GM12874 (cell line): ENCODE data around the gene CRTAC1.

Experiments
- TF ChIP-seq, protein P1 (sequence below): IDR thresholded peaks from 2 replicates; pipeline ENCODE4 v1.5.1; 2011; ENCODE audit warnings: low read depth, mild to moderate bottlenecking, control low read depth, low read length, moderate library complexity; ENCODE audit not compliant: insufficient read depth

CRTAC1 gene

DNA sequence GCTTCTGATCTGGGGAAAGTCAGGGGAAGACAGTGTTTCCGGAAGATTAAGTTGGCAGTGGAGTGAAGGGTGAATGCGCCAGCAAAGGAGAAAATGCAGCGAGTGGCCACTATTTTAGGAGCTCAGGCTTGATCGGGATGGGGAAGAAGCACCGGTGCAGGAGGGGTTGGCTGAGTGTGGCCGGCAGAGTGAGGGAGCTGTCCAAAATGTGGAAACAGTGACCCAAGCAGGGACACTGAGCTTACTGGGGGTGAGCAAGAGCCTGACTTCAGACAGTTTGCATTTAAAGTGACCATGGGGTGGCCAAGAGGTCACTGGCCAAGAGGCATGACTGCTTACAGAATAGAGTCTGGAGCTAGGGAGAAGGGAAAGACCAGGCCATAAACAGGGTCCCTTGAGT lies 101.5 kb downstream of the CRTAC1 start:
- TF ChIP-seq, protein P1, sequence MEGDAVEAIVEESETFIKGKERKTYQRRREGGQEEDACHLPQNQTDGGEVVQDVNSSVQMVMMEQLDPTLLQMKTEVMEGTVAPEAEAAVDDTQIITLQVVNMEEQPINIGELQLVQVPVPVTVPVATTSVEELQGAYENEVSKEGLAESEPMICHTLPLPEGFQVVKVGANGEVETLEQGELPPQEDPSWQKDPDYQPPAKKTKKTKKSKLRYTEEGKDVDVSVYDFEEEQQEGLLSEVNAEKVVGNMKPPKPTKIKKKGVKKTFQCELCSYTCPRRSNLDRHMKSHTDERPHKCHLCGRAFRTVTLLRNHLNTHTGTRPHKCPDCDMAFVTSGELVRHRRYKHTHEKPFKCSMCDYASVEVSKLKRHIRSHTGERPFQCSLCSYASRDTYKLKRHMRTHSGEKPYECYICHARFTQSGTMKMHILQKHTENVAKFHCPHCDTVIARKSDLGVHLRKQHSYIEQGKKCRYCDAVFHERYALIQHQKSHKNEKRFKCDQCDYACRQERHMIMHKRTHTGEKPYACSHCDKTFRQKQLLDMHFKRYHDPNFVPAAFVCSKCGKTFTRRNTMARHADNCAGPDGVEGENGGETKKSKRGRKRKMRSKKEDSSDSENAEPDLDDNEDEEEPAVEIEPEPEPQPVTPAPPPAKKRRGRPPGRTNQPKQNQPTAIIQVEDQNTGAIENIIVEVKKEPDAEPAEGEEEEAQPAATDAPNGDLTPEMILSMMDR, result no peak

DNA sequence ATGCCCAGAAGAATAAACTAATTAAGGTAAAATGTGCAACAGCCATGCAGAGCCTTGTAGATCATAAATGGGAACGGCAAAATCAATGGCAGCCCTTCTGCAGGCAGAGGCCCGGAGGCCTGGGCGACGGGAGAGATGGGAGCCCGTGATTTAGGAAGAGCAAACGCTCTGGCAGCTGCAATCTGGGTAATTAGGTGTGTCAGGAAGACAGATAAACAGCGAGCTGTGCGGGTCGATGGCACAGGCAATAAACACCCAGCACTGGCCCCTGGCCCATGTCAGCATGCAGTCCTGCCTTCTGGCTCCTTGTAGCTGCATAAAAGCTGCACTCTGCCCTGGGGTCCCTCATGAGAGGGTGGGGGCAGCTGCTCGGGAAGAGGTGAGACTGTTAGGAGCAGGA lies 102.8 kb downstream of the CRTAC1 start:
- TF ChIP-seq, protein P1, result no peak

GRCh38 chr10:97926055-97926454 lies 104.4 kb downstream of the CRTAC1 start:
- TF ChIP-seq, protein P1, result no peak

- TF ChIP-seq, protein P1, result no peak
Observed at GRCh38 chr10:97925308-97925938, 105.0 kb downstream of the CRTAC1 start.

- TF ChIP-seq, protein P1, result no peak
Observed at GRCh38 chr10:97924678-97925077, 105.7 kb downstream of the CRTAC1 start.

DNA sequence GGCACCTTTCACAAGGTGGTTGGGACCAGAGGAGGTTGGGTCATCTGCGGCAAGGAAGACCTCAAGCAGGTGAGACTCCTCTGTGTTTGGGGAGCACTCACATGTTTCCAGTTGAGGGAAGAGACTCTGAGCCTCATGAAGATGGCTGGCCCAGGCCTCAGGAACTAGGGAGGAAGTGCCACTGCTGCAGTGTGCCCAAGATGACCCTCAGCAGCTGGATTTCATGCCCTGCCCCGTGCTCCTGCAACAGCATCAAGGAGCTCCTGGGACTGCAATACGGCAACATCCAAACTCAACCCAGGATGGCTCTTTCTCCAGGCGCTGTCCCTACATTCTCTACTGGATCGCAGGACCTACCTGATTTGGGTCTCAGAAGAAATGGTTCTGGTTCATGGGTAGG lies 106.9 kb downstream of the CRTAC1 start:
- TF ChIP-seq, protein P1, result no peak

GRCh38 chr10:97923057-97923456 lies 107.4 kb downstream of the CRTAC1 start:
- TF ChIP-seq, protein P1, result no peak
